HG03521 (cell line): ENCODE data around the gene DLEC1.
"Not testable (repeated sequence)": the region's sequence is repeated elsewhere in the genome, so short reads cannot be mapped to it uniquely, and the experiment has no call there.

Source experiments
- ATAC-seq: cut with Tn5 transposase; IDR thresholded peaks from one replicate; pipeline ENCODE4 v1.9.1; 2021; ENCODE audit warnings: mild to moderate bottlenecking, moderate library complexity; ENCODE audit not compliant: unreplicated experiment

Gene DLEC1

DNA sequence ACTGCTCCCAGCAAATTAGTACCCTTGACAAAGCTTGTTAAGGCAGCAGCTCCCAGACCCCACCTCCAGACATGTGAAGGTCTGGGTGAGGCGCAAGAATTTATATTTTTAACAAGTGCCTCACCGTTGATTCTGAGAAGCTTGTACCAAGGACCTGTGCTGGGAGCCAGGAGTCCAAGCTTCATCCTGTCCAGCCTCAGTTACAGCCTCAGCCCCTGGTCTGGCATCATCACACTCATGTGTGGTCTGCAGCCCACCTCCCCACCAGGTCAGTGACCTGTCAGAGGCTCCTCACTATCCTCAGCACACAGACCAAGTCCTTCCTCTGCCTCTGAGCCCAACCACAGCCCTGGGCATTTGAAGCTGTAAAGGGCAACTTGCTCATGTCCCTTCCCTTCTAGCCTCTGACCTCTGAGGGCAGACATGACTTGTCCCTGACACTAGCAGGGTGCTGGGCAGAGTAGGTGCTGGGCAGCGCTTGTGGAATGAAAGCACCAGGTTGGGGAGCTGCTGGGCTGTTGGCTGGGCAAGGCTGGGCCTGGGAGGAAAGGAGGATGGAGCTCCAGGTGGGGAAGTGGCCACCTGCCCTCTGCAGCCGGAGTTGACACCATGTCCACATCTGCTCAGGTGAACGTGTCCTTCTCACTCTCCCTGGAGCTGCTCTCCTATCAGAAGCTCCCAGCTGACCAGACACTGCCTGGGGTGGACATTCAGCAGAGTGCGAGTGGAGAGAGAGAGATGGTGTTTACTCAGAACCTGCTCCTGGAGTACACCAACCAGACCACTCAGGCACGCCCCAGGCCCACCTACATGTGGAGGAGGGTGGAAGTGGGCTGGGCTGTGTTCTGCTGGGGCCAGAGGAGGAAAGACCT lies 81.0 kb downstream of the DLEC1 start:
- ATAC-seq = no peak

DNA sequence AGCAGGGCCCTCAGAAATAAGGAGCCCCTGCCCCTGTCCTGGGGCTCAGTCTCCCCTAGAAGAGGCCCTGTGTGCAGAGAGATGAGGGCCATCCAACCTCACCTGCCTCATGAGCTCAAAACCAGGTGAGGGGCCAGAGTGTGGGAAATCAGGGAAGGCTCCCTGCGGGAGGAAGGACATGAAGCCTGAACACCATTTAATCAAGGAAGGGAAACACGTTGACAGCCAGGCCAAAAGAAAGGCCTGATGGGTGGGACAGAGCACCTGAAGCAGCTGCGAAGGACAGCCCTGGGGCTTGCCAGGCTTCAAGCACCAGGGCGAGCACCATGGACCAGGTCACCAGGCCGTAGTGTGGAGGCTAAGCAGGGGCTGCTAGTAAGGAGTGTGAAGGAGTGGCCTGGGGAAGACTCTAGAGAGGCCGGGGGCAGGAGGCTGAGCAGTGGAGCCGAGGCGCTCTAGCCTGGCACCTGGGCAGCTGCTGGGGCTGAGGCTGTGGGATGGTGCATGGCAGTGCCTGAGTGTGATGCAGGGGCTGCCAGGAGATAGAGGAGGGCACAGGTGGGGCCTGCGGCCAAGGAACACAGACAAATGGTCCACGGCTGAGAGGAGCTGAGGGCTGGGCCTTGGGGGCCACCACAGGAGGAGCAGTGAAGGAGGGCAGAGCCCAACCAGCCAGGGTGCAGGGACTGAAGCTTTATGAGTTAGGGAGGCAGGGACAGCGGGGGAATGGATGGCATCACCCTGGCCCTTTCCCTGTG lies 81.9 kb downstream of the DLEC1 start:
- ATAC-seq = no peak

DNA sequence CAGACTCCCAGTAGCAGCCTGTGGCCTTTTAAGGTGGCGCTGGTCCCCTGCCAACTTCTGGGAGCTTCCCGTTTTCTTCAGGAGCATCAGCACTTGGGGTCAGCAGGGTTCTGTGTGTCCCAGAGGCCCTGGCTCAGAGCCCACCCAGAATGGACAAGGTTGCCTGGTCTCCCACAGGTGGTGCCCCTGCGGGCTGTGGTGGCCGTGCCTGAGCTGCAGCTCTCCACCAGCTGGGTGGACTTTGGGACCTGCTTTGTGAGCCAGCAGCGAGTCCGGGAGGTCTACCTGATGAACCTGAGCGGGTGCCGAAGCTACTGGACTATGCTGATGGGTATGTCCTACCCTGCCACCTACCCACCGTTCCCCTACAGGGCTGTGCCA lies 82.4 kb downstream of the DLEC1 start:
- no peak for ATAC-seq

DNA sequence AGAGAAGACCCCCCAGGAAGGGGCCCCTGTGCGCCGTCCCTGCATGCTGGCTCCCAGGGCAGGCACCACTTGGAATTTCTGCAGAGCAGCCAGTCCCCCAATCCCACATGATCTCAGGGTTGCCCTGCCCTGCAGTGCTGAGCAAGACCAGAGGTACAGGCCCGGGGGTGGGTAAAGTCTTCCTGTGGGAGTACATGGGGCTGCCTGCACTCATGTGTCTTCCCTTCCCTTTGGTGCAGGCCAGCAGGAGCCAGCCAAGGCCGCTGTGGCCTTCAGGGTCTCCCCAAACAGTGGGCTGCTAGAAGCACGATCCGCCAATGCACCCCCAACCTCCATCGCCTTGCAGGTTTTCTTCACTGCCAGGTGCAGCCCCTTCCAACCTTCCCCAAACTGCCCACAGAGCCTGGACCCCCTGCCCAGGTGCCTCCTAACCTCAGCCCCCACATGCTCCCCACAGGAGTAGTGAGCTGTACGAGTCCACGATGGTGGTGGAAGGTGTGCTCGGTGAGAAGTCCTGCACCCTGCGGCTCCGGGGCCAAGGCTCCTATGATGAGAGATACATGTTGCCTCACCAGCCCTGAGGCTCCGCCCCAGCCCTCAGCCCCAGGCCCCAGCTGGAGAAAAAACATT lies 82.9 kb downstream of the DLEC1 start:
- ATAC-seq = no peak

DNA sequence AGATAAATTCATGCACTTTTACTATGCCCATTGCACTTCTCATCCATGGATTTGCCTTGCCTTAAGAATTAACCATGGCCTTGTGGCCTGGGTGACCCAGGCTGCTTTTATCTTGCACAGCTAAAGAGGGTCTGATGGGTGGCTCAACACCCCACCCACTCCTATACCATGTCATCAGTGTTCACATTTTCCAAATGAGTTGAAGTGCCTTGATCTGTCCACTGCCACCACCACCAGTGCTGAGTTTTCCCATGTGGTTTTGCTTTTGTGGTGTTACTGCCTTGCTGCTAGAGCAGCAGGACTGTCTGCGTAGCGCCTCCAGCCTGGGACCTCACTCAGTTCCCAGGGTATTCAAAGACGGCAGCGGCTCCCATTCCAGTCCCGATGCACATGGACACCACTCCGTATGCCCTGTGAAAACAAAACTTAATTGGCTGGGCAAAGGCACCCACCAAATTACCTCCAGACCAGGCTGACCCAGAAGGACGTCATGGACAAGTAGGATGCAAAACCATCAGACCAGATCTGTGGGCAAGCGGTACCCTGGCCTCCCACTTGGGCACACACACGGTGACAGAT lies 83.8 kb downstream of the DLEC1 start:
- no peak for ATAC-seq

DNA sequence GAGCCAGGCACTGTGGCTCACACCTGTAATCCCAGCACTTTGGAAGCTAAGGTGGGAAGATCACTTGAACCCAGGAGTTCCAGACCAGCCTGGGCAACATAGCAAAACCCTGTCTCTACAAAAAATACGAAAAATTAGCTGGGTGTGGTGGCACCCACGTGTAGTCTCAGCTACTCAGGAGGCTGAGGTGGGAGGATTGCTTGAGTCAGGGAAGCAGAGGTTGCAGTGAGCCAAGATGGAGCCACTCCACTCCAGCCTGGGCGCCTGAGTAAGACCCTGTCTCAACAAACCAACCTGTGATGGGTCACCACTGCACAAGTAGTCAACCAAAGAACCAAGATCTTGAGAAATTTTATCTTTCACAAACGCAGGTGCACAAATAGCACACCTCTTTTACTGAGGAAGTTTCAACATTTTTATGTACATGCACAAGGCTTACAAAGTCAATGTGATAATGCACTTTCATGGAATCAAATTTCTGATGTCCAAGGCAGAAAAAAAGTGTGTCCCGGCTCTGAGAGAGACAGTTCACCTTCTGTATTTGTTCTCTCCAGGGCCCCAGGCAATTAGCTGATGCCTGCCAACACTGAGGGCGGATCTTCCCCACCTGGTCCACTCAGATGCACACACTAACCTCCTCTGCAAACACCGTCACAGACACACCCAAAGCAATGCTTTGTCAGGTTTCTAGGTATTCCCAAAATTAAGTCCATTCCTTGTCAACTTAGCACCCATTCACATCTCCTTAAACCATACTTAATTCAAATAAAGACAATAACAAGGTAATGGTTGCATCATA lies 85.5 kb downstream of the DLEC1 start:
- ATAC-seq = no peak

DNA sequence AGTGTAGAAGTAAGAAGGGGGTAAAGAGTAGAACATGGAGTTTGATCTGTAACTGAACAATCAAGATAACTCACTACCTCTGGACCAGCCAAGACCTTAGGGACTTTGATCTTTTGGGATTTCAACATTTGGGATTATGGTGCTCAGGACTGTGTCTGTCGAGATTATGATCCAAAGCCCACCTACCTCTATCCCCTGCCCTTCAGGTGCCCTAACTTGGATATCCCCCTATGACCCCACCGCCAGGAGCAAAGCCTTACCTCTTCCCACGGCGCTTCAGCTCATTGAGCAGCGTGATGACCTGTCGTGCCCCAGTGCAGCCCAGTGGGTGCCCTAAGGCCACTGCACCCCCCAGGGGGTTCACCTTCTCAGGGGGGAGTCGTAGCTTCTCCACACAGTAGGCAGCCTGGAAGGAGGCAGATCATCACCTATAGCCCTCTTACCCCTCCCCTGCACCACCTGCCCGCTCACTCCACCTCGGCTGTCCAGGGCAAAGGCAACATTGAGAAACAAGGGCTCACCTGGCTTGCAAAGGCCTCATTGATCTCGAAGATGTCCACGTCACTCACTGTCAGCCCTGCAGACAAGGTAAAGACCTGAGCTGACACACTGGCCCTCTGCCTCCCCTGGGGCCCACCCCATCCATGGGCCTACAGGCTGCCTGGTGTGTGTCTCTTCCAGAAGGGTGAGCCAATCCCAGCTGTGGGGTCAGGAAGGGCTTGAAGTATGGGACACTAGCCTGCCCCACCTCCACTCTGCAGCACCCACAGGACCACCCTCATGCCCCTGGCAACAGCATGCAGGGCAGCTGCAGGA lies 86.5 kb downstream of the DLEC1 start:
- no peak for ATAC-seq

DNA sequence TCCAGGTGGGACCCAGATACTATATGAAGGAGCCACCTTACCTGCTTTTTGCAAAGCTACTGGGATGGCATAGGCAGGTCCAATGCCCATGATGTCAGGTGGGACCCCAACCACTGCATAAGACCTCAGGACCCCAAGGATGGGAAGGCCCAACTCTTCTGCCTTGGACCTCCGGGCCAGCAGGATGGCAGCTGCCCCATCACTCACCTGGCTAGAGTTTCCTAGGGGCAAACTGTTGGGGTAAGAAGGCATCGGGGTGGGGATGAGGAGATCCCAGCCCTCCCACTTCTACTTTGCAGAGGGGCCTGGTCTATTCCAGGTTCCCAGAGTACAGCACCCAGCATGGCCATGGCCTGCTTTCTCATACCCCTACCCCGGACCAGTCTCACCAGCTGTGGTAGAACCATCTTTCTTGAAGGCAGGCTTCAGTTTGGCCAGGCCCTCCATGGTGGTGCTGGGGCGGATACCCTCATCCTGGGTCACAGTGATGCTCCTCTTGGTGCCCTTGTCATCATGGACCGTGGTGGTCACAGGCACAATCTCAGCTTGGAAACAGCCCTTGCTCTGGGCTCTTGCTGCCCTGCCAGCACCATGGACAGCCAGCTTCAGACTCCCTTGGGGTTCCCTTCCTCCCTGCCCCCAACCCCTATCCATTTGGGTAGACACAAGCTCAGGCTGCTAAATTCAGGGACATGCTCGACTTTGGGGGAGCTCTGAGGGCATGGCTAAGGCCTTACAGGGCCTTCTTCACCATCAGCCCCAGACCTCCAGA lies 87.3 kb downstream of the DLEC1 start:
- no peak for ATAC-seq

DNA sequence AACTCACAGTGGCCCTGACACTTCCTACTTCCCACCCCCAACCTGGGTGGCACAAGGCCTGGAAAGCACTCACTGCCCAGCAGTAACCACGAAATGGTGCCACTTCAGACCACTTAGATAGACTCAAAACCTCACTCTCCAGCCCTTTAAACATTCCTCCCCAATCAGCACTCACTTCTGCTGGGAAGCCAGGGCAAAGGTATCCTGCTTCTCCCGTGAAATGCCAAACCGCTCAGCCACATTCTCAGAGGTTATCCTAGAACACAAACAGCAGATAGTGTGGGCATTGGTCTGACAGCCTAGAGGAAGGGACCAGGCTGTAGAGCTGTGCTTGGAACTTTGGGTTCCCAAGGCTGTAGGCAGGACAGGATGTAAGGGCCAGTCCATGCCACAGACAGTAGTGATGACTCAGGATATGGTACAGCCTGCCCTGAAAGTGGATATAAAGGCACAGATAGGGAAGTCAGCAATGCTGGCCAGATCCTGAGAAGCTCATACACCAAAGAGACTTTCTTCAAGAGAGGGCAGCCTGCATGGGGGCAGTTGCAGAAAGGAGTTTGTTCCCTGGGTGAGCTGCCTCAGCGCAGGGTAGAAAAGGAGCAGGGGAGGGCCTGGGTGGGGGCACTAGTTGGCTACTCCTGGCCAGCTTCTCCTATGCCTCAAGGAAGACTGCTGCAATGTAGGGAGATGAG lies 88.7 kb downstream of the DLEC1 start:
- ATAC-seq = no peak

DNA sequence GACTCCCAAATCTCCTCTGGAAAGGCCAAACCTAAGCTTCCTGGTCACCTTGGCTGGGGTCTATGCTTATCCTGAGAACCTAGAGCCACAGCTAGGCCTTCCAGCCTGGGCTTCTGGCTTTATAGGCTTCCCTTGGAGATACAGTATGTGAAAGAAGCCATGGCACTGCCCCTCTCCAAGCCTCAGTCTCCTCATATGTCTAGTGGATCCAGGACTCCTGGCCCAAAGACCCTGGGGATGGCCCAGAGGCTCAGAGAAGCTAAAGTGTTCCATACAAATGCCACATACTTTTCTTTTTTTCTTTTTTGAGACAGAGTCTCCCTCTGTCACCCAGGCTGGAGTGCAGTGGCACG lies 89.3 kb downstream of the DLEC1 start:
- ATAC-seq = no peak

DNA sequence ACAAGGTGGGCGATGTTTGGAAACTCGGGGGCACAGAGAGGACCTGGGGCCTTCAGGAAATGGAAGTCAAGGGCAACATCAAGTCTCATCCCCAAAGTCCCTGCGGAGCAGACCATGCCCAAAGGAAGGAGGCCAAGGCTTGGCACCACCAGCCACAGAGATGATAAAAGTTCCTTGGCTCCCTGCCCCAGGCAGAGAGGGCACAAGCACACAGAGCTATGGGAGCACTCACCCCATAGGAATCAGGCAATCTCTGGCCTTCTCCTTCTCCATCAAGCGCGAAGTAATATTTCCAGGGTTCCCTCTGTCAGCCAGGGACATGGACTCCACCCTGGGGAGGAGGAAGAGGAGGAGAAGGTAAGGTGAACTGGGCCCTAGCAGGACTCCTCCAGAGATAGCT lies 90.0 kb downstream of the DLEC1 start:
- no peak for ATAC-seq

DNA sequence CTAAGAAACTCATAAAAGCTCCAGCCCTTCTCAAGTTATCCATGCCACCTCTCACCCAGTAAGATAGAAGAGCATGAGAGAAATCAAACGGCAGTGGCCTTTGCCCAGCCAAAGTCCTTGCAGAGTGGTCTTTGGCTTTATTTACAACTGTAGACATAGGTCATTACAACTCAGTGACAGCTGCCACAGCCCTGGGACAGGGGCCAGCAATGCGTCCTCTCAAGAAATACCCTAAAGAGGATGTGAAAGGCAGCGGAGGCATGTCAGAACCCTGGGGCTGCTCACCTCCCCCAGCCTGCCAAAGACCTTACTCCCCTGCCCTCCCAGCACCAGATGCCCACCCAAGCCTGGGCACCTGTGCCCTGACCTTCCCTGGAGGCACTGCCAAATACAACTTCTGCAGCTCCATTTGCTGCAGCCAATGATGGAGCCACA lies 91.6 kb downstream of the DLEC1 start:
- no peak for ATAC-seq

DNA sequence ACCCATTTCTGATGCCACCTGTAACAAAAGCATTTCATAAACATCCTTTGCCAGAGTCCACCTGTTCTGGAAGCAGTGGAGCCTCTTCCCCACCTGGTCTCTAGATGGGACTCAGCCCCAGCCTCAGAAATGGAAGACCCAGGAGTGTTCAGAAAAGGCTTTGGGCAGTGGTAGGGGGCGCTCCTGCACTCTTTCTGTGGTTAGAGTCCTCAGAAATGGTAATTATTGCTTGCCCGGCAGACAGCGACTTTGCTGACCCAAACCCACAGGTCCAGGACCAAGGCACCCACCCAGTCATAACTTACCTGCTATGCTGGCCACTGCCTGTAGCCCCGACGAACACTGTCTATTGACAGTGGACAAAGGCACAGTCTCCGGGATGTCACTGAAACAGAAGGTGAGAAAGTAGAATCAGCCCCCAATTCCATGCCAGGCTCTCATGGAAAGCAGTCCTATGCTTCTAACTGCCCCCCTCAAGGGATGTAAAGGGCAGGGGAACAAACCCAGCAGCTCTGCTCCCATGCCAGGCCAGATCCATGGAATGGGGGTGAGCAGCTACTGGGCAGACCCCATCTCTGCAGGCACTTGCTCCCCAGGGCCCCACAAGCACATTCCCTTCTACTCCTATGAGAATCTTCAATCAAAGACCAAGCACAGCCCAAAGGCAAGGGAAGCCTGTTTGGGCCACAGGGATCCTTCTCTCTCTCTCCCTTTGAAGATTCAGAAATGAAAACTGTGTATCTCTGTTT lies 92.8 kb downstream of the DLEC1 start:
- ATAC-seq = no peak

DNA sequence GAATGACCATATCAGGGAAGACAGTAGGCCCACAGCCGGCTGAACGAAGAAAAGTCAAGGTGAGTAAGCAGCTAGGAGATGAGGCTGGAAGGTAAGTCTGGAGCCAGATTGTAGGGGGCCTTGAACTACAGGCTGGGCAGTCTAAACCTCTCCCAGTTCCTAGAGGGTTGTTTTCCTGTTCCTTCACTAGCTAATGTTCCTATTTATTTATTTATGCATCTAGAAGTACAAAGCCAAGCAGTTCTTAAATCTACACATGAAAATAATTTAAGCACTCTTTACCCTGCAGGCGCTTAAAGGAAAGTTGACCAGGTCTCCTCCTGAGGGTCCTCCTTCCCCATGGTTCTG lies 94.2 kb downstream of the DLEC1 start:
- ATAC-seq = no peak

DNA sequence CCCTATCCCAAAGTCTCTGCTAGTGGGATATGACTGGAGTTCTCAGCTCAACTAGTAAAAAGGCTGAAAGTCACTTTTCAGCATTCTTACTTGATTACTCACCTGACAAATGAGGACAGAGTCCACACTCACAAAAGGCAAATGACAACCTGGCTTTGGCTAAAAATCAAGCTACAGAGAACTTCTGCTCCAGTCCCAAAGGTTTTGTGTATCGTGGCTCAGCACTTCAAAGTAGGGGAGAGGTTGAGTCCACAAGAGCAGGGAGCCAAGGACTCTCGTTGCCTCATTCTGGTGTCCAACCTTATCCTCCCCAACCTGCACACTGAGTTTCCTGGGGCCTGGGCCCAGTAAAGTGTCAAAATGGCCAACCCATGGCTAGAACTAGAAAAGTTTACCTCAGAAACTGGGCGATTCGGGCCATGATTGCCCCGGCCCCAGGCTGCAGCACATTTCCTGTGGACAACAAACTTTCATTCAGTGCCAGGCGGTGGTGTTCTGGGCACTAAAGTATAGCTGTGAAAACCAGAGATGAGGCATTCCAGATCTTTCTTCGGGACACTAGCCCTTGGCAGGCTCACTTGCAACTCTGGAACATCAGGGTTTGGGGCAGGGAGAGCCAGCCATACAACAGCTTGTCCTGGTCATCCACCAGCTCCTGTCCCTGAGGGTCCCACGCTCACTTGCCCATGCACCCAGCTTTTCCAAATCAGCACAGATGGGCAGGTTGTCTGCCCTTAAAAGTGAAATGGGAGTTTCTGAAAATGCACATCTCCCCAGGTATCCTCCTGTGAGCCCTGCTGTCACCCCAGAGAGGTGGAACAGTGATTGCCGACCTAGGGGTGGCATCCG lies 94.8 kb downstream of the DLEC1 start:
- no peak for ATAC-seq

DNA sequence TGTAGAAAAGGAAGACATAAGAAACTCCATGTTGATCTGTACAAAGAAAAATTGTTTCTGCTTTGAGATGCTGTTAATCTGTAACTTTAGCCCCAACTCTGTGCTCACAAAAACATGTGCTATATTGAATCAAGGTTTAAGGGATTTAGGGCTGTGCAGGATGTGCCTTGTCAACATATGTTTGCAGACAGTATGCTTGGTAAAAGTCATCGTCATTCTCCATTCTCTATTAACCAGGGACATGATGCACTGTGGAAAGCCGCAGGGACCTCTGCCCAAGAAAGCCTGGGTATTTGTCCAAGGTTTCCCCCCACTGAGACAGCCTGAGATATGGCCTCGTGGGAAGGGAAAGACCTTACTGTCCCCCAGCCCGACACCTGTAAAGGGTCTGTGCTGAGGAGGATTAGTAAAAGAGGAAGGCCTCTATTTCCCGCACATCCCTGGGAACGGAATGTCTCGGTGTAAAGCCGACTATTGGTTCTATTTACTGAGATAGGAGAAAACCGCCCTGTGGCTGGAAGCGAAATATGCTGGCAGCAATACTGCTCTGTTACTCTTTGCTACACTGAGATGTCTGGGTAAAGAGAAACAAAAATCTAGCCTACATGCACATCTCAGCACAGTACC lies 95.6 kb downstream of the DLEC1 start:
- ATAC-seq = not testable (repeated sequence)
